AG09309 (cell line): ENCODE data around the gene ANTXR1.

Source experiments
- DNase-seq: peaks from one replicate; pipeline ENCODE4 v3.0.0-alpha.2; 2010; ENCODE audit warnings: low read depth
- H3K4me3 ChIP-seq: 2 replicates; pipeline ENCODE4 v1.5.1; 2011; ENCODE audit warnings: mild to moderate bottlenecking, low read depth, low read length, moderate library complexity; ENCODE audit not compliant: control insufficient read depth
- TF ChIP-seq, protein P1 (sequence below): IDR thresholded peaks from 2 replicates; pipeline ENCODE4 v1.5.1; 2011; ENCODE audit warnings: mild to moderate bottlenecking, low read depth, low read length, inconsistent platforms; ENCODE audit not compliant: insufficient read depth, control insufficient read depth; ENCODE audit errors: missing control alignments

Gene ANTXR1

DNA sequence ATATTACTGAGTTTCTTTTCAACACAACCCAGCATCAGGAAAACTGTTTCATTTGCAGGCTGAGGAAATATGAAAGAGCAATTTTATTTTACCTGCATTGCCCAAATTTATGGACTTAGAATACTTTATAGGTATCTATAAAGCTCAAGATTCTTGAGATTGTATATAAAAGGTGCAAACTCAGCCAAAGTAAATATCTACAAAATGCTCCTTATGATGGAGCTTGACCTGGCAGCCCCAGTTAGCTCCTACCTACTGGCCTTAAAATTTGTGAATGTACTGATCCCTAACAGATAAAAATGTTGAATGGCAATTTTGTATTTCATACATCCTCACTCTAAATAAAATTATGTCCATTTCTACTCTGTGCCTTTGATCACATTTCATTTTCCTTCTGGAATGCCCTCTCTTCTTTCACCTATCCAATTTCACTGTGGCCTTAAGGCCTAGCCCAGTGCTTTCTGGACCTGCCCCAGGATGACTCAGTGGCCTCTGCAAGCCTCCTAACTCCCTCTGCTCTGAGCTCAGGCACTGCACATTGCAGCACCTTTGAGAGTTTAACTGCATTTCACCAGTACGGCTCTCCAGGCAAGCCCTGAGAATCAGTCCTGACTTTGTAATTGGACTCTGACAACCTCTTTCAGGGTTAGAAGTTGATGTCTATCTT is 125.9 kb downstream of the ANTXR1 start:
- TF ChIP-seq, protein P1, sequence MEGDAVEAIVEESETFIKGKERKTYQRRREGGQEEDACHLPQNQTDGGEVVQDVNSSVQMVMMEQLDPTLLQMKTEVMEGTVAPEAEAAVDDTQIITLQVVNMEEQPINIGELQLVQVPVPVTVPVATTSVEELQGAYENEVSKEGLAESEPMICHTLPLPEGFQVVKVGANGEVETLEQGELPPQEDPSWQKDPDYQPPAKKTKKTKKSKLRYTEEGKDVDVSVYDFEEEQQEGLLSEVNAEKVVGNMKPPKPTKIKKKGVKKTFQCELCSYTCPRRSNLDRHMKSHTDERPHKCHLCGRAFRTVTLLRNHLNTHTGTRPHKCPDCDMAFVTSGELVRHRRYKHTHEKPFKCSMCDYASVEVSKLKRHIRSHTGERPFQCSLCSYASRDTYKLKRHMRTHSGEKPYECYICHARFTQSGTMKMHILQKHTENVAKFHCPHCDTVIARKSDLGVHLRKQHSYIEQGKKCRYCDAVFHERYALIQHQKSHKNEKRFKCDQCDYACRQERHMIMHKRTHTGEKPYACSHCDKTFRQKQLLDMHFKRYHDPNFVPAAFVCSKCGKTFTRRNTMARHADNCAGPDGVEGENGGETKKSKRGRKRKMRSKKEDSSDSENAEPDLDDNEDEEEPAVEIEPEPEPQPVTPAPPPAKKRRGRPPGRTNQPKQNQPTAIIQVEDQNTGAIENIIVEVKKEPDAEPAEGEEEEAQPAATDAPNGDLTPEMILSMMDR = no peak
- DNase-seq = peak; percentile 61
- no peak overlapping the region for H3K4me3 ChIP-seq

DNA sequence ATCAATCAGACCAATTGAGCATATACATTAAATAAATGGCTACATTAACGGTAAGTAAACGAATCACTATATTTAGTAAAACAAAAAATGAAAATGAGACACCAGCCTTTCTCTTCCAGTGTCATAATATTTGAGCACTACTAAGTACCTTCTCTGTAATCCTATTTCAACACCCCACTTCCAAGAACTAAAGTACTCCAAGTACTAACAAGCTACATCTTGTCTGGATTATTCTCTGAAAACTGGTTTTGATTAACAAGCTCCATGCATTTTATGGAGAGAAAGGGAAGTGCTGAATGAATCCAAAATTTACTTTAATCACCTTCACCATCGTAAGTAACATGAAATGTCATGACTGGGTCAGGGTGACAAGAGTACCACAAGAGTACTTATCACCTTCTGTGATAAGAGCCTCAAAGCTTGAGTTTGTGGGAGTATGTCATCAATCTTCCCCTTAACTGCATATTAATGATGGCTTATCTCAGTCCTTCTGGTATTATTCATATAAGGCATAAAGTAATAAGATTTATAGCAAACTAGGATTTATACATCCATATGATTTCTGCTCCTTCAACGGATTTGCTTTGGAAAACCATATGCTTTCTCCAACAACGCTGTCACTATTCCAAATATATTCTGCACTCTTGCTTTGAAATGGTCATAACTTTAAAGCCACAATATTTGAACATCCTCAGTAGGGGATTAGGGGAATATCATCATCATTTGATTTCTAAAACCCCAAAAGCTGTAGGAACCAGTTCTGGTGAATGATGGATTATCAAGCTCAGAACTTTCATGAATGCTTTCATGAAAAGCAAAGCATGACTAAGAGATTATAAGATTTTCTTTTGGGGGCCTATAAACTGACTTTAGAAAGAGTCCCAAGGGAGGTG is 127.0 kb downstream of the ANTXR1 start:
- TF ChIP-seq, protein P1 = no peak
- no peak overlapping the region for H3K4me3 ChIP-seq
- DNase-seq = no peak

DNA sequence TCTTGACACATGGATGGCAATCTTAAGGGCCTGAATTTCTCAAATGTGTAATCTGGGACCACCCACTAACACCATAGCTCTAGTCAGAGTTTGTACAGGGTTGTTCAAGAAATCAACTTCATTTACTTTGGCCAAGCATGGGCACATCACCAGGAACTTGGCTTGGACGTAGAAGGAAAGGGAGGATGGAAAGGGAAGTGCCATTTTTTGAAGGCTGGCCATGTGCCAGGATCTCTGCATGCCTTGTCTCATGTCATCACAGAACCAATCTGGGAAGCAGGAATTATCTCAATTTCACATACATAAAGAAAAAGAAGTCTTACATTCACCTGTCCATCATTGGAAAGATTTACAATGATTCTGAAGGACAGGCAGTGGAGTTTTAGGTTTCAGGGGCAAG is 128.1 kb downstream of the ANTXR1 start:
- TF ChIP-seq, protein P1 = no peak

DNA sequence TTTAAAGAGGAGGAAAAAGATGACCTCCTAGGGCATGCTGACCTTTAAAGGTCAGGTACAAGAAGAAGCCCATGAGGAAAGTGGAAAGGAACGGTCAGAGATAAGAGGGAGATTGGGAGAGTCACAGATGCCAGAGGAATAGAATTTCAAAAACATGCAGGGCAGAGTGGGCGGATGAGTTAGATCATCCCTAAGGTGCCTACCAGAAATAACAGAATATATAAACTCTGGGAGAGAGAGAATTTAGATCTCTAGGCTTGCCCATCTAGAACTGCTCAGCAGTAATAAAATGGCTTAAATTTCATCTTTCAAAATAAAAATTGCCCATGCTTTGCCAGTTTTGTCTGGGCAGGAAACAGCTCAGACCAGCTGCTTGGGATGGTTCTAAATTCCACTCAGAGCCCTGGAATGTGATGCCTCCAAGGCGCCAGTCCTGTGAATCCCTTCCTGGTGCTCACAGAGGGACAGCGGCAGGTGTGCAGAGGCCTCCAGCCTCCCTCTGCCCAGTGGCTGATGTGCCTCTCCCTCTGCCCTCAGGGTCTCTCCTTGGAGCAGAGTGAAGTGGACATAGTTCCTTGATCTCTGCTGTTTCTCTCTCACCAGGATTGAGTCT is 130.9 kb downstream of the ANTXR1 start:
- TF ChIP-seq, protein P1 = no peak
- no peak overlapping the region for H3K4me3 ChIP-seq
- DNase-seq = no peak

More for the DNA sequence above, 128.1 kb downstream of the ANTXR1 start:
- DNase-seq = no peak
- no peak overlapping the region for H3K4me3 ChIP-seq

DNA sequence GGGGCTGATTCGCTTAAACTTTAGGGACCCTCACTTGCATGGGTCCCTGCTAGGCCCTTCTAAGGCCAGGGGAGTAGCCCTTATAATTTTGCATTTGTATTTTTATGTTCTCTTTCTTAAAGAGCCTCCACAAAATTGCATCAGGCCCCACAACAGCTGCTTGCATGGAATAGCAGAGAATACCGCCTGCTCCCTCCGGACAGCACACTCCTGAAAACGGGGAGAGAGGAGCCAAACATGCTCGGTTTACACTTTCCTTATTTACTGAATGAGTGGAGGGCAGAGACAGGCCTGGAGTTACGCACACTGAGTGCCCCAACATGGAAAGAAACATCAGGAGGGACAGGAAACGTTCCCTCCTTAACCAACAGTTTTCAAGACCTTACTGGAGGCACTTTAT is 132.2 kb downstream of the ANTXR1 start:
- no peak overlapping the region for H3K4me3 ChIP-seq
- no peak for DNase-seq
- TF ChIP-seq, protein P1 = no peak

DNA sequence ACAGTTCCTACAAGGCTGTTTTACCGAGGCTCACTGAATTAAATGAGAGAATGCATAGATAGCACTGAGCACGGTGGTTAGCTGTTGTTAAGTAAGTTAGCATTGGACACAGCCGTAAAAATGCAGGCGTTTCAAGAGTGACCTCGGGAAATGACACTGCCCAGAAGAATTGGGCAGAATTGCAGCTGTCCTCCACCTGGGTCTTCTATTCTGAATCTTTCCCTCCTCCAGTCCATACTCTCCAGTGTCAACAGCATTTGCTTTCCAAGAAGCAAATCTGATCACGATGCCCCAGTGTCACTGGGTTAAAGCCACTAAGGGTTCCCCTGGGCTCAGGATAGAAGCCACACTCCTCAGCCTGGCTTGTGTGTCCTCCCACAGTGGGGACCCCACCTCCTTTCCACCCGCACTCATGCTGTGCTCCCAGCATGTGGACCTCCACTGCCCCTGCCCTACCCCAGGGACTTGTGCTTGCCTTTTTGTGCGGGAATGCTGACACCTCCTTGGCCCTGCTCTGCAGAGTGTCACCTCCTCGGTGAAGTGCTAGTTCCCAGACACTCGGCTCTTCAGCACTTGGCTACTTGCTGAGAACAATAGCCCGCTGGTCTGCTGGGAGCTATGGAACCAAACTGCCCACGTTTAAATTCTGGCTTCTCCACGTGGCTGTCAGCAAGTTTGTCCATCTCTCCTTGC is 135.0 kb downstream of the ANTXR1 start:
- TF ChIP-seq, protein P1 = no peak
- DNase-seq = no peak
- no peak overlapping the region for H3K4me3 ChIP-seq
